GM21737 (cell line): ENCODE results near the gene KIAA1671.
"Not testable (repeated sequence)": the region's sequence is repeated elsewhere in the genome, so short reads cannot be mapped to it uniquely, and the experiment has no call there.

Experiments
- ATAC-seq: cut with Tn5 transposase; IDR thresholded peaks from one replicate; pipeline ENCODE4 v1.9.1; 2021; ENCODE audit warnings: mild to moderate bottlenecking, moderate library complexity; ENCODE audit not compliant: unreplicated experiment

Gene KIAA1671

GRCh38 chr22:24951942-24952836 lies at the start of gene KIAA1671:
TSS of gene KIAA1671 (plus strand) at chr22:24952716. CDS start at chr22:25028000, 75,284 bp downstream.
- peak; percentile 48 for ATAC-seq

- ATAC-seq = no peak
These were observed 46.6 kb upstream of the KIAA1671 start for GRCh38 chr22:24905909-24906308.

GRCh38 chr22:24907101-24907500 lies 45.4 kb upstream of the KIAA1671 start:
- ATAC-seq = not testable (repeated sequence)

- ATAC-seq = no peak
These were observed 32.5 kb upstream of the KIAA1671 start for GRCh38 chr22:24920029-24920428.

GRCh38 chr22:24925586-24926427 lies 26.7 kb upstream of the KIAA1671 start:
- ATAC-seq = no peak

GRCh38 chr22:24926428-24926725 lies 26.1 kb upstream of the KIAA1671 start:
- no peak for ATAC-seq

- no peak for ATAC-seq
These were observed 25.5 kb upstream of the KIAA1671 start for GRCh38 chr22:24926849-24927579.

GRCh38 chr22:24928322-24928721 lies 24.2 kb upstream of the KIAA1671 start:
- no peak for ATAC-seq

- no peak for ATAC-seq
These were observed 21.8 kb upstream of the KIAA1671 start for GRCh38 chr22:24930678-24931077.

- no peak for ATAC-seq
These were observed 16.6 kb upstream of the KIAA1671 start for GRCh38 chr22:24935771-24936483.

- no peak for ATAC-seq
These were observed 15.4 kb upstream of the KIAA1671 start for GRCh38 chr22:24937114-24937513.

- ATAC-seq = no peak
These were observed 13.7 kb upstream of the KIAA1671 start for GRCh38 chr22:24938741-24939341.

GRCh38 chr22:24942301-24942700 lies 10.2 kb upstream of the KIAA1671 start:
- no peak for ATAC-seq

GRCh38 chr22:24944217-24944937 lies 8.1 kb upstream of the KIAA1671 start:
- ATAC-seq = no peak

GRCh38 chr22:24945430-24945829 lies 7.1 kb upstream of the KIAA1671 start:
- no peak for ATAC-seq

GRCh38 chr22:24947383-24947782 lies 5.1 kb upstream of the KIAA1671 start:
- no peak for ATAC-seq

GRCh38 chr22:24947881-24948280 lies 4.6 kb upstream of the KIAA1671 start:
- ATAC-seq = no peak

- ATAC-seq = no peak
These were observed 3.9 kb upstream of the KIAA1671 start for GRCh38 chr22:24948356-24949202.
